GM18517 (cell line): ENCODE data around the gene PLCB2.

Experiments used
- ATAC-seq: cut with Tn5 transposase; IDR thresholded peaks from one replicate; pipeline ENCODE4 v1.9.1; 2021; ENCODE audit warnings: mild to moderate bottlenecking, moderate library complexity; ENCODE audit not compliant: unreplicated experiment

The PLCB2 gene

DNA sequence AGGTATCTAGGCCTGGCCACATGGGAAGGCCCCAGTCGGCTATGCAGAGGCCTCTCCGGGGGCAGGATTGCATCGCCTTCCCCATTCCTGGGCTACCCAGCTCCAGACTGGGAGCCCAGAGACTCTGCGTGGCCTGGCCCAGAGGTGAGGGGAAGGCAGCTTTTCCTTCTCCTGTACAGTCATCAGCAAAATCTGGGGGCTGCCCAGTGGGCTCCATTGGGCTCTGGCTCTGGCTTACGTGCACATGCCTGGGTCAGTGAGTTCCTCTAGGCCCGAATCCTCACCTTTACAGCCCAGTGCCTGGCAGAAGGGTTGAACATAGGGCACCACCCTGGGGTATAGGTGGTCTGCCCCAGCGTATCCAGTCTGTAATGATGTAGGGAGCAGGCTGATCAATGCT, 20.9 kb downstream of the PLCB2 start:
- ATAC-seq = no peak

DNA sequence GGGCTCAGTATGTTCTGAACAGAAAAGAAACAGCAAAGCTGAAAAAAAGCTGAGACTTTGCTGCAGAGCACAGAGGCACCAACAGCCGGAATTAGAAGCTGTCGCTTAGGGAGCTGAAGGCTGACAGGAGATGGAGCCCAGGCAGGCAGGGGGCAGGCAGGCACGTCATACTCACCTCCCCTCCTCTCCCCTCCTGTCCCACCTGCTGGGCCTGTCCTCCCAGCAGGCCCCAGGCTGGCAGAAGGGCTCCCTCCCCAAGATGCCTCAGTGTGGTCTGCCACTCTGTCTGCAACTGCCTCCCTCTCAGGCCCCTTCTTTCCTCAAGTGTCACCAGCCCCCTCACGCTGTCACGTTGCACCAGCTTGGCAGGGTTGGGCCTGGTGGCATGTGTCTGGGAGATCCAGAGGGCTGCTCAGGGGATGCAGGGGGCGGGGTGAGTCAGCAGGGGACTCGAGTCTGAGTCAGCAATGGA, 21.6 kb downstream of the PLCB2 start:
- ATAC-seq = no peak

DNA sequence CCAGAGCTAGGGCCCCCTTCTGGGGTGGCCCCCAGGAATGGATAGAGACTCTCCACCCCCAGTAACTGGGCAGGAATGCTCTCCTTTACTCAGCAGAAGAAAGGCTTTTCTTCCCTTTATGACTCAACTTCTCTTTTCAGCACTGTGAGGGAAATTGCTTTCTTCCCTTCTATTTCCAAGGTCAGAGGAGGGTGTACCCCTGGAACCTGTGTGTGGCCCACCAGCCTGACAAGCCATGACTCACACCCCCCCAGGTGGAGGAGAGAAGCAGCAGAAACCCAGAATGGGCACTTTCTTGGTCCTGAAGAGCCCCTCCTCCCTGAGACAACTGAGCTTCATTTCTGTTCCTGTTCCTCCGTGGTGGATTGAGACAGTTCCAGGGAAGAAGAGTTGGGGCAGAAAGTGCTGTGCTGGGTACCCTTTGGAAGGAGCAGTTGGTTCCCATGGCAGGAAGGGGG, 22.2 kb downstream of the PLCB2 start:
- ATAC-seq = no peak

DNA sequence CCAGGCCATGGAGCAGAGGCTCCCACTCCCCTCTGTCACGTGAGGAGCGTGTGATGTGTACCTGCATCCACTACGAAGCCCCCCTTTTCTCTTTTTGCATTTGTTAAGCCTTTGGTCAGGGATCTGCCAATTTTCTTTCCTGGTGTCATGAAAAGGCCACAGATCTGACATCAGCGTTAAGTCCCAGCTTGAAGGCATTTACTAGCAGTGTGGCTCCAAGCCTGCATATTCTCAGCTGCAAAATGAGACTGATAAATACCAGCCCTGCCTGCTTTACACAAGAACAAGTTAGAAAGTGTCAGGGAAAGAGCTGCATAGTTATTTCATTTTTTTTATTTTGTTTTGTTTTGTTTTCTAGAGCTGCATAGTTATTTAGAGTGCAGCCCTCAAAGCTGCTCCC, 22.6 kb downstream of the PLCB2 start:
- ATAC-seq = no peak

DNA sequence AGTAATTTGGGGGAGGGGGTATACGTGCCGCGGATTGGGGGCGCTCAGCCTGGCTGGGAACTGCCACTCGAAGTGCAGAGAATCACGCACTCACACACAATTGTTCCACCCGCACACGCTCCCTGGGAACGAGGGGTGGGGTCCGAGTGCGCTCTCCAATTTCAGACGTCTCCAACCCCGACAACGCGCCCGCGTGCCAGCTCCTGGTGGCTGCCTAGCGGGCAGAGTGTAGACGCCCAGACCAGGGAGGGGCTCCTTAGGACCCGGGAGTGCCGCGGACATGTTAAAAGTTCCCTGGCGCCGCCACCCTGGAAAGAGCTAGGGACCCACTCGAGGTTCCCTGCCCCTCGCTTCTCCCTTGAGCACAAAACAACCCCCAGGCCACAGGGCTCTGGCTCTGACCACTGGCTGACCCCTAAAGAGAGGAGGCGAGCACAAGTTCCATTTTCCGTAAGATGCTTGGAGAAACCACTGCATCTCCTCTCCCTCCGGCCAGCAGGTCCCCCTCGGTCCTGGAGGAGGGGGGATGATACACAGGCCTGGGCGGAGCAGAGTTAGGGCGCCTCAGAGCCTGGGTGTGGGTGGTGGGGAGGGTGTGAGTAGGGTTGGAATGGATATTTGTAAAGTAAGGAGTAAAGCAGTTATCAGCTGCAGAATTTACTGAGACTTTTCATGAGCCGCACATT, 24.0 kb downstream of the PLCB2 start:
- ATAC-seq = no peak

DNA sequence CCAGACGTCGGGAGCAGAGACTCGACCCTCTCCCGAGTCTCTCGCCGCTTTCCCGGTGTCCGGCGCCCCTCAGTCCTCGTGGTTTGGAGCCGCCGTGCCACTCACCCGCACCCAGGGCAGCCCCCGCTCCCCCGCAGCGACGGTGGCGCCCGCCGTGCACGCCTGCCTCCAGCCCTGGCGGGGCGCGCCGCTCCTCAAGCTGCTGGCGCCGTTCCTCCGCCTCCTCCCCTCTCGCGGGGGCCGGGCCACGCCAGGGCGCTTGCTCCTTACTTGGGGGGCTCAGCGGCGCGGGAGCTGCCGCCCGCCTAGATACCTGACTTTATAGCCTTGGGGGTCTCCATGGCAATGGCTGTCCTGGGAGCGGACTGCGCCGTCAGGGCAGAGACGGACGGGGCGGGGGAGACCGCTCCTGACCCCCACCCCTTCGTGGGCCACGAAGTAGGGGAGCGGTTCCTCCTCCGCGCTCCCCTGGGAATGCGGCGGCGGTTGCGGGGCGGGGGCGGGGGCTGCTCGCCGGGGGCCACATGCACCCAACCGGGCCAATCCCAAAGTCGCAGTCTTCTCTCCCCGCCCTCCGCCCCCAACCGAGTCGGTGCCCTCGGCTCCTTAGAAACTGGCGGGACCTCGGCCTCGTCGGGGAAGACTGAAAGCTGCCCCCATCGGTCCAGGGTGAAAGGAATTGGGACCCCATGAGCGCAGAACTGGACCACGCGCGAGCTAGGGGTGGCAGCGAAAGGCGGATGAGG, 24.7 kb downstream of the PLCB2 start, which contains the start of gene ANKRD63:
ANKRD63 (minus strand) TSS at position 196 of the 746 bp plus-strand sequence. CDS start 478 bp downstream, outside the sequence.
- ATAC-seq = no peak

DNA sequence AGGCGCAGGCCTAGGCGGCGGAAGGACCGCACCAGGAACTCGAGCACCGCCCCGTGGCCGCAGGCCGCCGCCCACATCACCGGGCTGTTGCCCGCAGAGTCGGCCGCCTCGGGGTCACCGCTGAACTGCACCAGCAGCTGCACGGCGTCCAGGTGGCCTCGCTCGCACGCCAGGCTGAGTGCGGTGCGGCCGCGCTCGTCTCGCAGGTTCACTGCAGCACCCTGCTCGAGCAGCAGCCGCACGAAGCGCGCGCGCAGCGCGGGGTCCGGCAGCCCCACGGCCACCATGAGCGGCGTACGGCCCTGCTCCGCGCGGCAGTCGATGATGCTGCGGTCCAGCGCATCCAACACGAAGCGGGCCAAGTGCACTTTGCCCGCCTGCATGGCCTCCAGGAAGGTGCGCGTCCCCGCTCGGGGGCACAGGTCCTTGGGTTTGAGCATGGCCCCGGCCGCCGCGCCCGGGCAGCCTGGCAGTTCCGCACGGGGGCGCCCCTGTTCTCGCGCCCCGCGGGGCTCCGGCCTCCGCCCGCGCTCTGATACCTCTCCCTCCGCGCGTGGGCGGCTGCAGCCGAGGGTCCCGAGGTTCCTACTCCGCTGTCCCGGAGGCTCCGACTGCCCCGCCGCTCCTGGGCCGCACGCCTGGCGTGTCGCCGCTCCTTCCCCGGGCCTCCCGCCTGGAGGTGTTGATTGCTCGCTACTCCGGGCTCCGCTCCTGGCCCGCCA, 25.4 kb downstream of the PLCB2 start:
- ATAC-seq = no peak

DNA sequence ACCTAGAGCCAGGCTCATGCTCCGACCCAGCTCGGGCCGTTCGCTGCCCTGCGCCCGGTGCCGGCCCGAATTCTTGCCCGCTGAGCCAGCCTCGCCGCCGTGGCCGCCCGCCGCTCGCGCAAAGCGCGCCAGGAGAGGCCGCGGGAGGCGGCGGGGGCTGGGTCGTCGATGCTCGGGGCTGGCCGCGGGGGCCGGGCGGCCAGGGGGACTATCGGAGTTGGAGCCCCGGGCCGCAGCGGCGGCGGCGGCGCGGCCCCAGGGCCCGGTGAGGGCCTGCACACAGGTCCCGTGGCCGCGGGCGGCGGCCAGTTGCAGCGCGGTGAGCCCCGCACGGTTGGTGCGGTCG, 26.0 kb downstream of the PLCB2 start:
- no peak for ATAC-seq

DNA sequence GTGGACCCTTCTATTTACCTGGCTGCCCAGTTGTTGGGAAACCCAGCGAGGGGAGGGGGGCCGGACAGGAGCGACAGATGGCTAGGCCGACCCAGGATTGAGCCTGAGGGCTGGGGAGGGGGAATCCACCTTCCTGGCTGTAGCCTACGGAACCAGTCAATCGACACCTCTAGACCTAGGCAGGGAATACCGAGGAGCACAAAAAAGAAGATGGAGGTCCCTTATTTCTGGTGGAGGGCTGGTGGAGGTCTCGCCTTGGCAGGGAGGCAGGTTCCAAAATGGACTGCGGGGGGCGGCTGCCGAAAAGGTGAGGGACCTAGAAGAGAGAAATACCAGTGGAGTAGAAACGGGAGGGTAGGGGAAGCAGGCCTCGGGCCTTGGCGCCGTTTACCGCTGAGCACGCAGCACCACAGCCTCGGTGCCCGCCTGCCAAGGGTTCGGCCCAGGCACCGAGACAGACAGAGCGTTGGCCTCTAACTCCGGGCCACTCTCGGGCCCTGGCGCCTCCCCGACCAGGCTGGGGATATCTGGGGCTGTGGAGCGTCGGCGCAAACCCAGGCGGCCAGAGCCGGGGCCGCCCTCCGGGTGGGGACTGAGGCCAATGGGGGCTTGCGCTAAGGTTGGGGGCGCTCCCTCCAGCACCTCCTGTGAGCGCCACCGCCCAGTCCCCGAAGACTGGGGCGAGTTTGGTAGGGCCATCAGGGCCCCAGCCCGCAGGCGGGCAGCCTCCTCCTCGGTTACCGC, 26.5 kb downstream of the PLCB2 start:
- no peak for ATAC-seq

DNA sequence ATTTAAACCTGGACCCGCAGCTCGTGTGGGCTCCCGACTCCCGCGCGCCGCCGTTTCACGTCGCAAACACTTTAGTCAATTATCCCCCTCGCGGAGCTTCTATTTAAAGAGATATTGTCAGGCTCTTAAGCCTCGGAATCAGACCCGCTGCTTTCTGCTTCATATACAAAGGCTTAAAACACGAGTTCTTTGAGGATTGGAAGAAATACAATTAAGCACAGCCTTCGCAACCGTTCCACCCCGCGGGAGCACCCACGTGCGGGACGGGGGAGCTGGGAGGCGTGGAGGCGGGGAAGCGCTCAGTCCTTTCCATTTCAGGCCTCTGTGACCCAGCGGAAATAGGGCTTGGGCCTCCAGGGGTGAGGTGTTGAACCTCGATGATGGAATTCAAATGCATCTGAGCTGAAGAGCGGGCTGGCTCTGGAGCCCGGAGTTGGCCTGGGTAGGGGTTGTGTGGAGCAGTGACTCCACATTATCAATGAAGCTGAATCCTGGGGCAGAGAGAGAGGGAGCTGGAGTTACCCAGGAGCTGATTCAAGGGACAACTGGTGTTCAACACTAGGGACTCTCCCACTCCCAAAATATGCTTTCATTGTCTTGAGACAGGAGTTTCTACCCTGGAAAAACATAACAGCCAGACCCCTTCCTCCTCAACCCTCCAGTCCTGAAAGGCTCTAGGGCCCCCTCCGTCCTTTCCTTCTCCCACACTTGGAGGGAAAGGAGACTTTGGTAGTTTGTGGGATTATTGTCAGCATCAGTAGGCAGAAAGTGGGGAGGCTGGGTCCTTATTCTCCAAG, 27.3 kb downstream of the PLCB2 start:
- no peak for ATAC-seq

DNA sequence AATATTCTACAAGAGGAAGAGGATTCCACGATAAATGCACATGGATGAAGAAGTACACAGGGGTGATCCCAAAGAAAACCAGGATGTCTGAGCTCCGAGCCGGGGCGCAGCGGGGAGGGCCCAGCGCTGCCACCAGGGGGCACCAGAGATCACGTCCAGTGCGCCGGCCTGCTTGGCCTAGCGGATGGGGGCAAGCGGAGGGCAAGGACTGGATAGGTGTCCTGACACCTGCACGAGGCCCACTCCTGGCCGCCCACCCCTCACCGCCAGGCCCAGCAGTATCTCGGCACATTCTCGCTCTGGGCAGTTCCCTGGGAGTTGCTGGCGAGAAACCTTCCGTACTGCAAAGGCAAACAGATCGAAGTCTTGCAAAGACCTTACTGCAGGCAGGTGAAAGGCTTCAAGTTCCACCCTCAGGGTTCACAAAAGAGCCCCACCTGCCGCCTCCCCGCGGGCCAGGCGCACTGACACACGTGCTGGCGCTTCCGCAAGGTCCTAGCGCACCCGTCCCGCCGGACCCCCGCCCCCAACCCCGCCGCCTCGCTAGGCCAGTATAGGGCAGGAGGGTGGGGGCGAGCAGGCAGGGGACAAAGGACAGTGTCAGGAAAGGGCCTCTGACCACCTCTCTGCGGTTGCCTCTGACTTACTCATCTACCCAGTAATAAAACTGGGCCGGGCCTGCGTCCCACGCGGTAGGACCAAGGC, 28.1 kb downstream of the PLCB2 start:
- ATAC-seq = no peak

DNA sequence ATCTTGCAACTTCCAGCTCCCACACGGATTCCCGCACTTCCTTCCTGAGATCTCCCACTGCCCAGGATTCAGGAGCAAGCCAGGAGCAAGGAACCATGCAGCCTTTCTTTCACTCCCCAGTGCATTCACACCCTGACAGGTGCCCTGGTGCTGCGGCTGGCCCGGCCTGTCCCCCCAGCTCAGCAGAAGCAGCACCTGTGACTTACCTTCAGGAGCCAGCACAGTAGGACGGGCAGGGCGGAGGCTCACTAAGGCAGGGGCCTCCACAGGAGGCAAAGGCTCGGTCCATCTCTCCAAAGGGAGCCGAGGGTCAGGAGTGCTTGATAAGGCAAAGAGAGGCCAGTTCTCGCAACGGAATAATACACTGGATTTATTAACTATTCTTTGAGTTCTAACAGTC, 29.7 kb downstream of the PLCB2 start:
- ATAC-seq = no peak

DNA sequence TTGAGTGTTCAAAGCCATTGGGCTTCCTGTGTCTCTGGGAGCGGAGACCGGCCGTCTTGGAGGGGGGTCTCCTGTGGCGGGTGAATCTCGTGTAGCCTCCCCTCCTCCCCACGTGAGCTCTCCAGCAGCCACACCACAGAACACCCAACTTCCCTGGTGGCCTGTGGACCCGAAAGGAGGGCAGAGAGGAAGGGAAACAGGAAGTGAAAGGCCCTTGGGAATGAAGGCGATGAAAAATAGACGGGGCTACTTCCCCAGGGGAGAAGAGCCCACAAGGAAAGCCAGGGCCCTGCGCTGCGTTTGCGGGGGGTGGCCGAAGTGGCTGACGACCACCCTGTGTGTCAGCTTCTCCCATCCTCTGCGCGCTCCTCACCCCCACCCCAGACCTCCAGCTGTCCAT, 30.3 kb downstream of the PLCB2 start:
- no peak for ATAC-seq

DNA sequence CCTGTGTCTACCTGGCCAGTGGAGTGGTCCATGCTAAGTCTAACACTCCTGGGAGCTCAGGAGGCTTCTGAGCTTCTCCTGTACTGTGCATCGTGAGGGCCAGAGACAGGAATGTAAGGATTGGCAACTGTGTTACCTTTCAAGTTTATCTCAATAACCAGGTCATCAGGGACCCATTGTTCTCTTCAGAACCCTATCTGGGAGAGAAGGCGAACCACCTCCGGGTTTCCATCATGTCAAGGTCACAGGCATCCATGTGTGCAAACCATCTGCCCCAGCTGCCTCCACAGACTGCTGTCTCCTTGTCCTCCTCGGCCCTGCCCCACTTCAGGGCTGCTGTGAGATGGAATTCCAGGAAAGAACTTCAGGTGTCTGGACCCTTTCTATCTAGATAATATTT, 30.8 kb downstream of the PLCB2 start:
- no peak for ATAC-seq

DNA sequence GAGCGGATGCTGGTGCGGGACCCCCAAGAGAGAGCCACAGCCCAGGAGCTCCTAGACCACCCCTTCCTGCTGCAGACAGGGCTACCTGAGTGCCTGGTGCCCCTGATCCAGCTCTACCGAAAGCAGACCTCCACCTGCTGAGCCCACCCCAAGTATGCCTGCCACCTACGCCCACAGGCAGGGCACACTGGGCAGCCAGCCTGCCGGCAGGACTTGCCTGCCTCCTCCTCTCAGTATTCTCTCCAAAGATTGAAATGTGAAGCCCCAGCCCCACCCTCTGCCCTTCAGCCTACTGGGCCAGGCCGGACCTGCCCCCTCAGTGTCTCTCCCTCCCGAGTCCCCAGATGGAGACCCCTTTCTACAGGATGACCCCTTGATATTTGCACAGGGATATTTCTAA, 31.8 kb downstream of the PLCB2 start:
- ATAC-seq = no peak

DNA sequence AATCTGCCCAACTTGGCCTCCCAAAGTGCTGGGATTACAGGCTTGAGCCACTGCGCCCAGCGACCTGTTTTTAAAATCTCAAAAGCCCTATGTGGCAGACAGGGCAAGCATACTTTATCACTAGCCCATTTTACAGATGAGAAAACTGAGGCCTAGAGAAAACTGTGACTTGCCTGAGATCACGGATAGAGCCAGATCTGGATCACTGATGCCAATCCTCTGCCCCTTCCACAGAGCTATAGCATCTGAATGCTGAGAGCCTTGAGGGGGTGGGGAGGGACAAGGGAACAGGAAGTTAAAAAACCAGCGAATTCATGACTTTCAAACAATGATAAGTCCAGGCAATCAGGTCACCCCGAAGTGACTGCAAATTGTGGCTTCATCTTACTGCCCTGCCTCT, 32.2 kb downstream of the PLCB2 start:
- ATAC-seq = no peak

DNA sequence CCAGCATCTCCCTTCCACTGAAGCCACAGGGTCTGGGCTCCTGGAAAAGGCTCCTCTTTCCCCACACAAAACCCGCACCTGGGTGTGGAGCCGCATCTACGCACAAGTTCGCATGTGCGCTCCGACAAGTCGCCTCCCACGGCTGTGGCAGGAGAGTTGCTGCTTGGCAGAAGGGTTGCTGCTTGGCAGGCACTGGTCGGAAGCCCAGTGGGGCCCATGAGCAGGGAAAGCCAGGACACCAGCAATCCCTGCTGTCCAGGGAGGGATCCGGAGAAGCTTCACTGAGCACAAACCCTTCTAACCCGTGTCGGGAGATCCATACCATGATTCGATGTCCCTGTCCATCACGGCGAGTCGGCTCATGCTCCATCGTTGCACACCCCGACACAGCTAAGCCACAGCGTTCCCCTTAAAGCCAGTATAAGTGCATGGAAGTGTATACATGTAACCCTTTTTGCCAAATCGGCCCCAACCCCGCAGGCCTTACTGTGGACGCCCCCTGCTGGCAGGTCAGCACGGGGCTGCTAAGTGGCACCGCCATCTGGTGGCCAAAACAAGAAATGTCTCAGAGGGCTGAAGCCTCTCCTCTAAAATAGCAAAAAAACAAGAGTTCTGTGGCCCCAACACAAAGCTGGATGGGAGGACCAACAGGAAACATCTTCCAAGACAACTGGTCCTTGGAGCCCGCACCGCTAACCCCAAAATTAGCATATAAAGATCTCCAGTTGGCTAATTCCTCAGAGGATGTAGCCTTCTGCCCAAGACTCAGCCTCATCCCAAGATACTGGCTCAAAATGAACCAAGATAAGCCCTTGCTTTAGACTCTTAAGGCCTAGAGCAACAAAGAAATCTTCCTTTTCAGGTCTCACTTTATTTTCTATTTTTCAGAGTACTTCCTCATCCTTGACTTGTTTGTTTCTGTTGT, 33.1 kb downstream of the PLCB2 start:
- ATAC-seq = peak; percentile 49

DNA sequence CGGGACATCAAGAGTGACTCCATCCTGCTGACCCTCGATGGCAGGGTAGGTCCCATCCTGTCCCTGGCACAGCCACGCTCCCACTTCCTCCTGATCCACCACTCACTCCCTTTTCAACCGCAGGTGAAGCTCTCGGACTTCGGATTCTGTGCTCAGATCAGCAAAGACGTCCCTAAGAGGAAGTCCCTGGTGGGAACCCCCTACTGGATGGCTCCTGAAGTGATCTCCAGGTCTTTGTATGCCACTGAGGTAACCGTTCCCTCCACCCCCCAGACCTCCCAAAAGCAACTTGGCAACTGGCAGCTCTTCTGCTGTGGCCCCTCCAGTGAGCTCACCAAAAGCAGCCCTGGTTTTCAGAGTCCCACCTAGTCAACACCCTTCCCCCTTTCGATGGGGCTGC, 34.3 kb downstream of the PLCB2 start:
- no peak for ATAC-seq
